DND-41 (cell line): Measurements from ENCODE around the gene HOXC6.

Source experiments
- ATAC-seq: fragments of 200-7000 bp; cut with Tn5 transposase; 3 replicates; pipeline ENCODE4 v1.9.1; 2021; ENCODE audit warnings: low read depth; ENCODE audit not compliant: insufficient read depth
- DNase-seq: peaks from one replicate; pipeline ENCODE4 v3.0.0-alpha.2; 2020
- H2AFZ ChIP-seq: 2 replicates; pipeline ENCODE4 v1.6.0; 2012; ENCODE audit warnings: low read depth, low read length
- H3K27ac ChIP-seq: 2 replicates; pipeline ENCODE4 v1.5.1; 2012; ENCODE audit warnings: low read length, inconsistent platforms
- H3K27me3 ChIP-seq: fragments of 200-600 bp; sonication (generic); 2 replicates; pipeline ENCODE4 v1.6.0; 2012; ENCODE audit warnings: low read length, mild to moderate bottlenecking, inconsistent platforms; ENCODE audit not compliant: insufficient read depth, poor library complexity
- H3K36me3 ChIP-seq: 2 replicates; pipeline ENCODE4 v1.5.1; 2012; ENCODE audit warnings: low read length, inconsistent platforms; ENCODE audit not compliant: insufficient read depth
- H3K4me1 ChIP-seq: 2 replicates; pipeline ENCODE4 v1.5.1; 2012; ENCODE audit warnings: mild to moderate bottlenecking, low read length; ENCODE audit not compliant: insufficient read depth
- H3K4me2 ChIP-seq: 2 replicates; pipeline ENCODE4 v1.6.0; 2012; ENCODE audit warnings: mild to moderate bottlenecking, moderate library complexity, low read length, inconsistent platforms; ENCODE audit not compliant: insufficient read depth
- H3K4me3 ChIP-seq, 2 experiments: fragments of 200-600 bp in 1 of 2; shearing (Covaris generic) in 1 of 2; 2 replicates each; pipeline ENCODE4 v1.5.1; 2012 to 2016; ENCODE audit warnings: inconsistent platforms in 2 of 2, low read length in 2 of 2, mild to moderate bottlenecking in 2 of 2, low read depth in 1 of 2, moderate library complexity in 1 of 2
- H3K79me2 ChIP-seq: 2 replicates; pipeline ENCODE4 v1.6.0; 2012; ENCODE audit warnings: low read length, inconsistent platforms; ENCODE audit not compliant: insufficient read depth
- H3K9ac ChIP-seq: 2 replicates; pipeline ENCODE4 v1.6.0; 2012; ENCODE audit warnings: low read depth, mild to moderate bottlenecking, inconsistent platforms, low read length, moderate library complexity
- H3K9me3 ChIP-seq: 2 replicates; pipeline ENCODE4 v1.5.1; 2012; ENCODE audit warnings: low read length, moderate library complexity, mild to moderate bottlenecking, inconsistent platforms; ENCODE audit not compliant: insufficient read depth, severe bottlenecking
- H4K20me1 ChIP-seq: 2 replicates; pipeline ENCODE4 v1.6.0; 2012; ENCODE audit warnings: low read length; ENCODE audit not compliant: insufficient read depth
- CTCF ChIP-seq: IDR thresholded peaks from 2 replicates; pipeline ENCODE4 v1.5.1; 2012; ENCODE audit warnings: borderline replicate concordance, low read length, moderate library complexity, mild to moderate bottlenecking; ENCODE audit not compliant: poor library complexity, severe bottlenecking; ENCODE audit errors: extremely low read depth
- EZH2 ChIP-seq: IDR thresholded peaks from 3 replicates; pipeline ENCODE4 v1.6.1; 2012; ENCODE audit warnings: borderline replicate concordance, low read depth, mild to moderate bottlenecking, moderate library complexity, low read length, inconsistent platforms; ENCODE audit not compliant: severe bottlenecking

Gene HOXC6

GRCh38 chr12:54012631-54013409 is 15.4 kb upstream of the HOXC6 start:
- H2AFZ ChIP-seq = no peak overlapping the region
- no peak overlapping the region for H3K4me2 ChIP-seq
- DNase-seq (no peak), ATAC-seq (no peak)
- H3K79me2 ChIP-seq = no peaks in the 10 kb centered on the region
- no peak overlapping the region for H3K4me3 ChIP-seq
- peaks cover 8% of the 10 kb centered on the region for H3K4me1 ChIP-seq
- H3K27me3 ChIP-seq = peaks cover 71% of the 10 kb centered on the region
- H3K36me3 ChIP-seq = no peaks in the 10 kb centered on the region
- H4K20me1 ChIP-seq = no peaks in the 10 kb centered on the region
- no peak overlapping the region for H3K9ac ChIP-seq
- no peak overlapping the region for H3K27ac ChIP-seq
- TF ChIP-seq EZH2 (no peak), CTCF (peak; percentile 41)
- no peaks in the 10 kb centered on the region for H3K9me3 ChIP-seq

GRCh38 chr12:54014377-54015017 is 13.7 kb upstream of the HOXC6 start:
- H3K27me3 ChIP-seq = peaks cover 61% of the 10 kb centered on the region
- TF ChIP-seq EZH2 = no peak
- no peak for TF ChIP-seq CTCF
- no peaks in the 10 kb centered on the region for H3K36me3 ChIP-seq
- no peak overlapping the region for H2AFZ ChIP-seq
- no peaks in the 10 kb centered on the region for H4K20me1 ChIP-seq
- no peak overlapping the region for H3K9ac ChIP-seq
- H3K4me1 ChIP-seq = peaks cover 17% of the 10 kb centered on the region
- ATAC-seq = no peak
- no peak for DNase-seq
- H3K9me3 ChIP-seq = no peaks in the 10 kb centered on the region
- 0 out of 2 replicates have a peak, but pooled peaks cover 3% of the 10 kb centered on the region for H3K79me2 ChIP-seq
- H3K4me3 ChIP-seq = no peak overlapping the region
- no peak overlapping the region for H3K27ac ChIP-seq
- no peak overlapping the region for H3K4me2 ChIP-seq

- H3K9ac ChIP-seq = no peak overlapping the region
These were observed 13.0 kb upstream of the HOXC6 start for GRCh38 chr12:54015018-54015931.

More at GRCh38 chr12:54015018-54015931, 13.0 kb upstream of the HOXC6 start:
- no peak overlapping the region for H3K4me2 ChIP-seq
- H3K4me3 ChIP-seq = no peak overlapping the region
- 0 out of 2 replicates have a peak, but pooled peaks cover 3% of the 10 kb centered on the region for H3K79me2 ChIP-seq
- no peaks in the 10 kb centered on the region for H3K36me3 ChIP-seq
- H4K20me1 ChIP-seq = no peaks in the 10 kb centered on the region
- peaks cover 17% of the 10 kb centered on the region for H3K4me1 ChIP-seq
- H3K9me3 ChIP-seq = no peaks in the 10 kb centered on the region
- no peak for ATAC-seq
- no peak for DNase-seq
- no peak overlapping the region for H3K27ac ChIP-seq
- TF ChIP-seq CTCF = no peak
- H3K27me3 ChIP-seq = peaks cover 54% of the 10 kb centered on the region
- no peak overlapping the region for H2AFZ ChIP-seq
